Right lobe of liver (tissue), 6 donors: ENCODE data around the gene CWC27. TPM values are rescaled to one million over a fixed set of nuclear protein-coding genes. Genes with fewer than 3 reads are reported as not detected.

Experiments
- ATAC-seq, 4 donors: fragments of 200-7000 bp; cut with Tn5 transposase; one replicate each; pipeline ENCODE4 v1.9.1; 2020; ENCODE audit warnings: mild to moderate bottlenecking in 4 of 4, moderate library complexity in 4 of 4
- DNase-seq, 3 donors: peaks; one replicate each; pipeline ENCODE4 v3.0.0-alpha.2; 2020
- H3K27ac ChIP-seq, 3 donors: fragments of 200-600 bp; one replicate each; pipeline ENCODE4 v1.8.0; 2022
- H3K27me3 ChIP-seq, 2 donors: fragments of 200-600 bp; one replicate each; pipeline ENCODE4 v1.8.0; 2022
- H3K36me3 ChIP-seq, 4 donors: fragments of 200-600 bp; sonication (generic) in 1 of 4; one replicate each; pipeline versions ENCODE4 v1.5.1 to v1.8.0; 2017 to 2022; ENCODE audit warnings: control low read depth in 1 of 4
- H3K4me1 ChIP-seq, 4 donors: fragments of 200-600 bp; sonication (generic) in 1 of 4; one replicate each; pipeline versions ENCODE4 v1.5.1 to v1.8.0; 2017 to 2022; ENCODE audit warnings: control low read depth in 1 of 4
- H3K4me3 ChIP-seq, 3 donors: fragments of 200-600 bp; one replicate each; pipeline ENCODE4 v1.8.0; 2022
- H3K9me3 ChIP-seq, 4 donors: fragments of 200-600 bp; sonication (generic) in 1 of 4; one replicate each; pipeline versions ENCODE4 v1.5.1 to v1.8.0; 2017 to 2022; ENCODE audit warnings: control low read depth in 1 of 4
- CTCF ChIP-seq, 4 donors: fragments of 200-600 bp in 3 of 4; fragments of 450-650 bp in 1 of 4; IDR thresholded peaks; one replicate each; pipeline versions ENCODE4 v1.5.1 to v1.8.0; 2016 to 2022; ENCODE audit warnings: antibody characterized with exemption in 4 of 4, mild to moderate bottlenecking in 2 of 4
- POLR2A ChIP-seq: fragments of 450-650 bp; IDR thresholded peaks from one replicate; pipeline ENCODE4 v1.6.1; 2017; ENCODE audit warnings: antibody characterized with exemption, mild to moderate bottlenecking
- WGBS: methylation state at CpG from one replicate; pipeline ENCODE4 v1.1.6; 2018; ENCODE audit warnings: low coverage, low lambda C conversion rate; ENCODE audit not compliant: insufficient coverage; ENCODE audit errors: missing lambda C conversion rate; 5-methylcytosine and 5-hydroxymethylcytosine counted together
- intact Hi-C, 2 donors: fragments of 100-400 bp; cut with DNase I; formaldehyde crosslinking; loops; one replicate each; pipeline versions ENCODE4 v1.11.2 to v1.14.1; 2022
- total RNA-seq, 6 experiments: library from RNA; depleted of rRNA in 2 of 6; stranded (reverse); fragments of >200 nt in 2 of 6; fragmentation: NEBNext Ultra II Directional in 3 of 6; extraction: Animal tissue kit (Norgen Biotek cat#: 25700) in 3 of 6; gene quantifications; one replicate each; pipeline versions ENCODE4 v1.1.0 to v1.2.4, GENCODE V29; 2016 to 2023
- donor health status: DM: no; HTN: yes; CAD: no.
- donor health status: DM: no; HTN: no; CAD: no.
- donor health status: DM: no; HTN: no; CAD: no.
- donor health status: DM: no; HTN: yes; CAD: no.
- donor health status: DM: no; HTN: yes; CAD: no.

CWC27 gene
- total RNA-seq, 6 experiments from 2014 or later = 5.8 to 7.3 (median 6.8) TPM

GRCh38 chr5:64880821-64881220 lies 112.1 kb downstream of the CWC27 start:
- Histone ChIP-seq H3K4me3 (no peak overlapping the region), H3K4me1 (no peaks in the 10 kb centered on the region), H3K27ac (no peak overlapping the region), H3K27me3 (no peaks in the 10 kb centered on the region), H3K36me3 (no peaks in the 10 kb centered on the region), H3K9me3 (no peaks in the 10 kb centered on the region)
- ATAC-seq = no peak
- intact Hi-C loops = no loop called here
- 82% methylated on average over 1 of the region's 1 CpG for WGBS
- no peak for DNase-seq
- TF ChIP-seq POLR2A = no peak
- no peak for TF ChIP-seq CTCF (IDR thresholded peaks at IDR 0.05)

DNA sequence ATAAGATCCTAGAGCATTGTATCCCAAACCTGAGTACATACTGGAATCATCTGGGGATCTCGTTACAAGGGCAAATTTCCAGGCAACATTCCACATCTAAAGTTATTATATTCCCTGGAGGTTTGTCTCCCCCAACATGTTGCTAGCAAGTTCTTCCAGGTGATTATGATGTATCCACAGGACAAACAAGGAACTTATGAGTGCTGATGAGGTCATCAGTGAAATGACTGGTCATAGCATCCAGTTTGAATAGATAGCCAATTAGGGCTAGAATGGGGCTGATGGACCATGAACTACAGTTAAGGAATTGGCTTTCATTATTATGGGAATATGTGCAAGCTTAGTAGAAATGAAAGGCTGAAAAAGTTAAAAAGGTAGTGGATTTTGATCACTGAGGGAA lies 115.2 kb downstream of the CWC27 start:
- H3K27ac ChIP-seq = no peak overlapping the region
- H3K36me3 ChIP-seq = no peaks in the 10 kb centered on the region
- no peaks in the 10 kb centered on the region for H3K9me3 ChIP-seq
- H3K4me3 ChIP-seq = no peak overlapping the region
- H3K27me3 ChIP-seq = no peaks in the 10 kb centered on the region
- no peak for DNase-seq
- no peaks in the 10 kb centered on the region for H3K4me1 ChIP-seq
- no peak for ATAC-seq
- no peak for TF ChIP-seq POLR2A
- TF ChIP-seq CTCF (IDR thresholded peaks at IDR 0.05) = no peak
- intact Hi-C loops = no loop called here
- WGBS = 100% methylated on average over 1 of the region's 1 CpG

GRCh38 chr5:64884541-64884940 lies 115.8 kb downstream of the CWC27 start:
- H3K9me3 ChIP-seq = no peaks in the 10 kb centered on the region
- no peak for ATAC-seq
- DNase-seq = no peak
- no peaks in the 10 kb centered on the region for H3K27me3 ChIP-seq
- H3K36me3 ChIP-seq = no peaks in the 10 kb centered on the region
- no peak overlapping the region for H3K4me3 ChIP-seq
- no peaks in the 10 kb centered on the region for H3K4me1 ChIP-seq
- no peak for TF ChIP-seq CTCF (IDR thresholded peaks at IDR 0.05)
- intact Hi-C loops = no loop called here
- 92% methylated on average over 1 of the region's 1 CpG for WGBS
- H3K27ac ChIP-seq = no peak overlapping the region

DNA sequence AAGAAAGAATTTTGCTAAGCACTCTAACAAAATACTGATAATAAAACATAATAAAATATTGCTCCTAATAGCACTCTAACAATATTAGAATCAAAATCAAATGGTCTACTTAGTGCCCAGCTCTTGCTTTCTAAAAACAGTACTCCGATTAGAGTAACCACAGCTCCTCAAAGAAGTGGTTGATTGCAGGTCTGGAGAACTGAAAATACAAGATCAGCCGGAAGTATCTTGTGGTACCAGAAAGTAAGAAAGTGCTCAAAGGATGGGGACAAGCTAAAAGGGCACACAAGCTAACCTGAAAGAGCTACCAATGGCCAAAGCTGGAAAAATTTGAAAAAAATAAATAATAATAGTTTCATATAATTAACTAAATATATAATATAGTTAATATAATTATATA lies 119.2 kb downstream of the CWC27 start:
- ATAC-seq (no peak), DNase-seq (no peak)
- intact Hi-C loops = no loop called here
- WGBS = 90% methylated on average over 2 of the region's 2 CpGs
- H3K27ac ChIP-seq = no peak overlapping the region
- H3K27me3 ChIP-seq = no peaks in the 10 kb centered on the region
- no peaks in the 10 kb centered on the region for H3K4me1 ChIP-seq
- H3K4me3 ChIP-seq = no peak overlapping the region
- no peak for TF ChIP-seq POLR2A
- TF ChIP-seq CTCF (IDR thresholded peaks at IDR 0.05) = no peak
- no peaks in the 10 kb centered on the region for H3K9me3 ChIP-seq
- H3K36me3 ChIP-seq = no peaks in the 10 kb centered on the region

DNA sequence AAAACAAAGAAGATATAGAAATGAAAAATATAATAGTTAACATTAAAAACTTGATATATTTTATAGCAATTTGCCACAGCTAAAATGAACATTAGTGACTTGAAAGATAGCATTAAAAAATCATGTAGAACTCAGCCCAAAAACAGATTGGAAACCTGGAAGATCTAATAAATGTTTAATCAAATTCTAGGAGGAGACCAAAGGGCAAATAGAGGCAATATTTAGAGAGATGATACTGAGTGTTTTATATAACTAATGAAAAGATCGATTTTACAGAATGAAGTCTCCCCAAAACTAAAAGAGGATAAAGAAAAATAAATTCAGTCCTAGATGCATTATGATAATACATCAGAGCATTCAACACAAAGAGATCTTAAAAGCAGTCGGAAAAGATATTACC lies 127.0 kb downstream of the CWC27 start:
- ATAC-seq = peak; percentile 54 to 79 (median 62)
- Histone ChIP-seq H3K4me3 (no peak overlapping the region), H3K27ac (peak overlapping the region in 2 of 3 donors; percentile 4 to 39), H3K27me3 (no peaks in the 10 kb centered on the region), H3K9me3 (no peaks in the 10 kb centered on the region), H3K36me3 (no peaks in the 10 kb centered on the region), H3K4me1 (peaks cover 0 to 15% (median 4%) of the 10 kb centered on the region in 4 donors)
- 46% methylated on average over 2 of the region's 2 CpGs for WGBS
- intact Hi-C loops = no loop called here
- no peak for DNase-seq
- no peak for TF ChIP-seq CTCF (IDR thresholded peaks at IDR 0.05)
- no peak for TF ChIP-seq POLR2A
